GM19328 (cell line): ENCODE measurements around the gene ATF6.

ENCODE experiments used
- ATAC-seq: cut with Tn5 transposase; IDR thresholded peaks from one replicate; pipeline ENCODE4 v1.9.1; 2021; ENCODE audit warnings: mild to moderate bottlenecking, moderate library complexity; ENCODE audit not compliant: unreplicated experiment

ATF6 gene

DNA sequence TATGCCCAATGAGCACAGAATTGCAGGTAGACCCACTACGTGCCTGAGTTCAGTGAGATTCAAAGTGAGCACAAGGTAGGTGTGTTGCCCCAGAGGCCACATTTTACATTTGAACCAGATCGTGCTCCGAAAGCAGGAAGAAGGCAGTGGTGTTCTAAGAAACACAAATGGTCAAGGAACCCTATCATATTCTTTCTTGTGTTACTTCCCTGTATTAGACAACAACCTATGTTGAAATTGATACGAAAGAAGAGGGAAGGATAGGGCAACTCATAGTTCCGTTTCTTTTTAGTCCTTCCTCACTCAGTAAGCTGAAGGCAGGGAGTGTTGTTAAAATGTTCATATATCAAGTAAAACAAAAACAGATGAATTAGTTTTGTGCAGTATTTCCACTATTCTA, 223.7 kb downstream of the ATF6 start:
- no peak for ATAC-seq

DNA sequence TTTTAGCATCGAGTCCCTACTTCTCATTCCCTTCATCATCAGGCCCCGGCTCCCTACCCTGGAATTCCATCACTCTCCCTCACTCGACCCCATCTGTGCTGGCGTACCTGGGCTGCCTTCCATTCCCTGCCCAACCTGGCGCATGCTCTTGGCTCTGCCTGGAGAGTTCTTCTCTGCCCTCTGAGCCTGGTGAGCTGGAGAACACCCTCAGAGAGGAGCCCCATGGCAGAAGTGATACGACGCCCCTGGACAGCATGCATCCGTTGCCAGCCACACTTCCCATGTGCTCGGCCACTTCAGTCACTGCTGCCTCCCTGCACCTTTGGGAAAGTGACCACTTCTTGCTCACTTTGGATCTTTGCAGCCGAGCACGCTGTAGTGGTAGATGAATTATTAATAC, 227.5 kb downstream of the ATF6 start:
- no peak for ATAC-seq

DNA sequence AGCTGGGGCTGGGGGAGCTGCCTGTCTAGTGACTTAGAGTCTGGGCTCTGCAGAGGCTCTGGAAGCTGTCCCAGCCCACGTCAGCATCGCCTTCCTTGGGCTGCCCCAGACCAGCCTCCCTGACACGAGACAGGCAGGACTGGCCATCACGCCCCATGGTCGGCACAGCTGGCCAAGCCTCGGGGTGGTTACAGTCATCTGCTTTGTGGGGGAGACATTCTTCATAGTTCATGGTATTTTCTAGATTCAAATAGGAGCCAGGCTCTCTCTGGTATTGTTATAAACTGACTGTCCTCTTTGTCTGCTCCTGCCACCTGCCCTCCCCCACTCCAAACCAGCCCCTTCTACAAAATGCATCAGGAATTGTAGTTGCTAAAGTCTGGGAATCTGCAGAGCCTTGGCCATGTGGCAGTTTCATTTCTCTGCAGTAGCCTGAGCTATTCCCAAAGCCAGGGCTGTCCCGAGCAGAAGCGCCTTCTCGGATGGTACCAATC, 228.1 kb downstream of the ATF6 start:
- no peak for ATAC-seq

DNA sequence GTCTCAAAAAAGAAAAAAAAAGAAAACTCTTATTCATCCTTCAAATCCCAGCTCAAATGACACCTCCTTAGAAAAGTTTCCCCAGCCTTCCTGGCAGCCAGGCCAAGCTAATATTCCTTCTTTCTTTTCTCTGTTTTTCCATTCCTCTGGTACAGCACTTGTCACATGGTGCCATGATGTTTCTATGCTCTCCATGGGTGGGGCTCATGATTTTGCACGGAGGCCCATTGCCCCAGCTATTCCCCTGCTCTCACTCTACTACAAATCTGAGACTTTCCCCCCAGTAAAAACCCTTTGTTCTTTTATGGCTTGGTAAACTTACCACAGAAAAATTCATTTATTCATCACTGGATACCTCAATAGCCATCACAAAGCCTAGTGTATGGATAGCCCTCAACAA, 231.0 kb downstream of the ATF6 start:
- no peak for ATAC-seq

DNA sequence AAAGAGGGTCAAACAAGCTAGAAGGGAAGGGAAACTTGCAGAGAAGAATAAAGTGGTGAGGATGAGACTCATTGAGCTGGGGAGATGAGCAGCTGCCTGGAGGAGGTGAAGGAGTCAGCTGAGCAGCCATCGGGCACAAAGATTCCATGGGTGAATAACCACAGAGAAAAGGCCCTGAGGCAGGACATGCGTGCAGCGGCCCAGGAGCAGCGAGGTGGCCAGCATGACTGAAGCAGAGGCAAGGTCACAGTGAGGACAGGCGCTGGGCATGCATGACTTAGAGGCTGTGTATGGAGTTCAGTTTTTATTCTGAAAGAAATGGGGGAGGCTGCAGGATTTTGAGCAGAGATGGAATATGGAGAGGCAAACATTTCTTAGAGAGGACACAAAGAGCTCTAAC, 232.7 kb downstream of the ATF6 start:
- ATAC-seq, result no peak

DNA sequence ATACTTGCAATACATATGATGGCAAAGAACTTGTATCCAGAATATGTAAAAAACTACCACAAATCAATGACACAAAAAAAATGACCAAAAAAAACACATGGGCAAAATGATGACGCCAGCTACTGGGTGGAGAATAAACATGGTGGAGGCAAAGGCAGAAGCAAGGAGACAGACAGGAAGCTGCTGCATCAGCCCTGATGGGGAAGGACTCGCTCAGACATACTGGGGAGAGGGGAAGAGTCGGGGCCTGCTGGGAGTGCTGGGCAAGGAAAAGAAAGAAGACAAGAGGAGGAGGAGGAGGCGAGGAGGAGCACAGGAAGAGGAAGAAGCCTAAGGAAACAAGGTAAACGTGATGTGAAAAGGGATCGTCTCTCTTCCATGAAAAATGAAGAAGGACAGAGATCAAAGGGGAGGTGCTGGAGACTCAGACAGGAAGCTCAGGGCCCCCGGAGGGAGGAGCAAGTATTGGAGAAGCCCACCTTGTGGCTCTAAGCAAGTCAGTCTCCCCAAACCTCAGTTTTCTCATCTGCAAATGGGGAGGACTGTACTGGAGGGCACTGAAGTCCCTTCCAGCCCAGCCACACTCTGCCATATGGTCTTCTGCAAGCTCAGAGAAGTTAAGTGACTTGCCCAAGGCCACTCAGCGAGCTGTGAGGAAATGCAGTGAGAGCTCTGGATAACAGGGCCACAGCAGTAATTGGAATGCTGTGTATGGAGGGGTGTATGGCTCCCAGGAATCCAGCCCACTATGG, 233.4 kb downstream of the ATF6 start:
- no peak for ATAC-seq

DNA sequence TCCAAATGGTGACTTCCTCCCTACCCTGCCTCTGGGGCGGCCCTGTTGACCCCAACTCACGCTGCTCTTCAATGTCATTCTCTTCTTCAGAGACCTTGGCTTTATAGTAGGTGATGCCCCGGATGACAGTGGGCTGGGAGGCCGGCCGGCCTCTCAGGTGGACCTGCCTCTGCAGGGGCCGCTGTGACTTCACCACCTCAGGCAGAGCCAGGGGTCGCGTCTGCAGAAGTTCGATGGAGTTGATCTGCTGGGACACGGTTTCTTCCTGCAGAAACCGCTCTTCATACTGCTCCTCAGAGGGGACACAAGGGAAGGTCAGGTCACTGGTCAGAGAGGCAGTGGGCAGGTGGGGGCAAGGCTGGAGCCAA, 233.9 kb downstream of the ATF6 start:
- no peak for ATAC-seq

DNA sequence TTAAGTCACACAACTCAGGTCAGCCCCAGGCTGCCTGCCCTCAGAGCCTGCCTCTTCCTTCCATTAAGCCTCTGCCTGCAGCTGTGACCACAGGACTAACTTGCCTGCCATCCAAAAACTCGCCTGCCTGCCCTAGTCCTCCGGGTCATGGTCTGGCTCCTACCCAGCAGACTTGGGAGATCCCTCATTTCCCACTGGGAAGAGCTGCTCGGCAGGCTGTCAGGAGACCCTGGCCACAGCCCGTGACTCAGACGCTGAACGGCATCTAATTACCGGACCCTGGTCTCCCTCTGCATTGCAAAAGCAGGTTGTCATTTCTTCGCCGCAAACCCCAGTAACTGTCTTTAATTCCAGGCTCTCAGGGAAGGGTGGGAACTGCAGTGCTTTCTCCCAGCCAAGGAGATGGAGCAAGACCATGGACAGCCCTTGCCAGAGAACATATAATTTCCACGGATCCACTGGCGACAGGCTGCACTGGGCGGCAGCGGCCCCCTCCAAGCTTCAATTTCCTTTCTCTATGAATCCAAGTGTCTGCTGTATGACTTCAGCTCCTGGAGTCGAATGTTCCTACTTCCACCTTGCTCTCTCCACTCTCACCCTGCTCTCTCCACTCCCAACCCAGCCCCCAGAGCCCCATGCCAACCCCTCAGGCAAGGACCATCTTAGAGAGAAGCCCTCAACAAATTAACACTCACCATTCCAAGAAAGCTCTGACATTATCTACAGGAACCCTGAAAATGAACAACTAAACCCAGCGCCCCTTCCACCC, 237.1 kb downstream of the ATF6 start:
- no peak for ATAC-seq

DNA sequence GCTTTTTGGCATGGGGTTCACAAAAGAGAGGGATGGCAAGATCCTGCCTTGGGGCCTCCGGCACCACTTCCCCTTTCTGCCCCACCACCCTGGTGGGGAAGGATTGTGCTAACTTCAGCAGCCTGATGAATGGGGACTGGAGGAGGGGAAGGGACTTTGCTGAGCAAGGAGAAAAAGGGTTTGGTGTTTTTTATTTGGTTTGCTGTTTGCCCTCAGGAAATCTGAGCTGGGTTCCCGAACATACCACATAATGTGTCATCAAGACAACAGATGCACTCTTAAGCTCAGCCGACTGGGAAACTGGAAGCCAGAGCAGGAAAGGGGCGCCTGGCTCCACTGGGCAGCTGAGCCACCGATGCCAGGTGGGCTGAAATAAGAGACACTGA, 237.7 kb downstream of the ATF6 start:
- no peak for ATAC-seq

DNA sequence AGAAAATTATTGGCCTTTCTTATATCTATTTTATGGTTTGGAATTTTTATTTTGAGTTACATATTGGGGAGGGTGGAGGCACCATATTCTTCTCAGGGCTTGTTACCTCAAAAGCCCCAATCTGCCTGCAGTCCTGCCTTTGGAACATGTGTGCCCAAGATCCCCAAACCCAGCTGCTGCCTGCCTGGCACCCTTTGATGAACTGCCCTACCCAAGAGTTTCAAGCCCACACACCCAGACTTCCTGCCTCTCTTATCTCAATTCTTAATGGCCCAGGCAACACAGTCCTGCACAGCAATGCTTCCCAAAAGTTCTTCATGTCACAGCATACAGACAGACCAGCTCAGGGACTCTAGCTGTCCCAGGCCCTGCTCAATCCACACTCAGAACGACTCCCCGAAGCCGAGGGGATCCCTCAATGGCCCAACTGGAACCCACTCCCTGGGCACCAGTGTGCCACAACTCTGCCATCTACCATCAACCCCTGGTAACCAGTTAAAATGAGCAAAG, 238.4 kb downstream of the ATF6 start:
- ATAC-seq, result no peak

DNA sequence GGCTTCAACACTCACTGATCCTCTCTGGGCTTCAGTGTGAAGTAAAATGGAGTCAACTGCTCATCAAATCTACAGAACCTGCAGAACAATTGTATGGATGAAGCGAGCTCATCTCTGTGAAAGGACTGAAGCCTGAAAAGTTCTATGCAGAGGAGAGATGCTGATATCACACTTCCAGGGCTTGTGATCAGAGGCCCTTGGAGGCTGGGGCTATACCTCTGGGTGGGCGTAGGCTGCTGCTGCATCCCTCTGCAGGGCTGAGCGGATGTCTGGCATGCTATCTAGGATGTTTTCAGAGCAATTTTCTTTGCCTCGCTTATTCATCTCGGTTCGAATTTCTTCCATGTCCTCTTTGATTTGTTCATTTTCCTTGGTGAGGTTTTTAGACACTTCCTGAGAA, 240.0 kb downstream of the ATF6 start:
- ATAC-seq, result no peak

DNA sequence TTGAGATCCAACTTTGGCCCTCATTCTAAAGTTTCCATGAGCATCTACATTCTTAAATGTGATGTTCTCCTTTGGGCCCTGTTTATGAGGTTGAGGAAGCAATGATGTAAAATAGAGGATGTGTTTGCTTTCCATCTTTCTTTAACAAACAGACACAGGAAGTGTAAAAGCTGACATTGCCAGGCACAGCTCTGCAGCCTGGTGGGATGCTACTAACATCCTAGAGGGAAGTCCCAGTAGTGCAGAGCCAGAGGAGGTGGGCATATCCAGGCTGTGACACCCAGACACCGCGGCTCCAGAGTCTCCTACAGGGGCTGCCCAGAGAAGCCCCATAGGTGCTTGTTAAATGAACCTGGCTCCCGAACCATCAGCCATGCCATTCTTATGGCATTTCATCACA, 241.3 kb downstream of the ATF6 start:
- ATAC-seq, result no peak

DNA sequence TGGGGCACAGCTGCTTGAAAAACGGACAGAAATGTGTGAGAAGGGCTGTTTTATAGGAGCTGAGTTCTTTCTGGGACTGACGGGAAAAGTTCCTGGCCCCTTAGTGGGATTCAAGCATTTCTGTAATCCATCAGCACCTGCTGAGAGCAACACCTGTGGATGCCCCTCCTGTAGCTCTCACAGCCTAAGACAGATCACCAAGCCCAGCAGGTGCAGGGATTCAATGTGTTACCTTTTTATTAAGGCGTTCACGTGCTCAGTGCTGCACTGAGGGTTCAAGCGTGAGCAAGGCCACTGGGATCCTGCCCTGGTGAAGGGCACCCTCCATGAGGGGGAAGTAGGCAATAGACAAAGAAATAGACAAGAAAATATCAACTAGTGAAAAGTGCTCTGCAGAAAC, 242.7 kb downstream of the ATF6 start:
- no peak for ATAC-seq

DNA sequence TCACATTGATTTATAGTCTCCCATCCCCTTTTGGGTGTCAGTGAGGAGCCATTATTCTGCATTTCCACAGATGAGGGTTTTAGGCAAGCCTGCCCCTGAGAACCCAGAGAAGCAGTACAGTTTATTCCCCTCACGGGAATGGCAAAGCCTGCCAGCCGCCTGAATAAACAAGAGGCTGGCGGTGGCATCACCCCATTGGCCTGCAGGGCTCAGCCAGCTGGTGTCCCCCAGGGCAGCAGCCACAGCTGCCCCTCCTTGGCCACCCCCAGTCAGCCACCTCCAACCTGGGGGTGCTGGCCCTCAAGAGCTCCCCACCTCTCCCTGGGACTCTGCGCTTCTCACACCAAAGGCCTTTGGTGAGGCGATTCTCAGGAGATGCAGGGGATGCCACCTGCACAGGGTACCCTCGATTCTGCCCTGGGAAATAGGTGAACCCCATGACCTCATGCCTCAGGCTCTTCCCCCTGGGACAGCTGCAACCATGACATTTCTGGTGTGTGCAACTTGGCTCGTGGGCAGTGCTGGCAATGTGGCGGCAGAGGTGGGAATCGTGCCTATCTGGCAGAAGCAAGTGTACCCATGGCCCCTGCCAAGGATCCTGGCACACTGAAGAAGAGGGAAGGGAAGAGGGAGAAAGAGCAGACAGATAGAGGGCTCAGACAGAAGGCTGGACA, 243.5 kb downstream of the ATF6 start:
- ATAC-seq, result no peak

DNA sequence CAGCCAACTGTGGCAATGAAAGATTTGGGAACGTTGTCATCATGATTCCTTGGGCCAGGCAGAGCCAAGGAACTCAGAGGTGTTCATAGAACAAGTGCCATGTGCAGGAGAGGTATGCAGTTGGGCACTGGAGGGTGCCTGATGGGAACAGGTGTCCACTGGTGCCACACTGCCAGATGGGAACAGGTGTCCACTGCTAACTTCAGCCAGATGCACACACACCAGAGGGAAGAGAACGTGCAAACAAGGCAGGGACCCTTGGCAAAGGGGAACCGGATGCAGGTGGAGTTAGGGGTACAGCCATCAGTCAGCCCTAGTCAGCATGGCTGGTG, 244.0 kb downstream of the ATF6 start:
- ATAC-seq, result no peak

DNA sequence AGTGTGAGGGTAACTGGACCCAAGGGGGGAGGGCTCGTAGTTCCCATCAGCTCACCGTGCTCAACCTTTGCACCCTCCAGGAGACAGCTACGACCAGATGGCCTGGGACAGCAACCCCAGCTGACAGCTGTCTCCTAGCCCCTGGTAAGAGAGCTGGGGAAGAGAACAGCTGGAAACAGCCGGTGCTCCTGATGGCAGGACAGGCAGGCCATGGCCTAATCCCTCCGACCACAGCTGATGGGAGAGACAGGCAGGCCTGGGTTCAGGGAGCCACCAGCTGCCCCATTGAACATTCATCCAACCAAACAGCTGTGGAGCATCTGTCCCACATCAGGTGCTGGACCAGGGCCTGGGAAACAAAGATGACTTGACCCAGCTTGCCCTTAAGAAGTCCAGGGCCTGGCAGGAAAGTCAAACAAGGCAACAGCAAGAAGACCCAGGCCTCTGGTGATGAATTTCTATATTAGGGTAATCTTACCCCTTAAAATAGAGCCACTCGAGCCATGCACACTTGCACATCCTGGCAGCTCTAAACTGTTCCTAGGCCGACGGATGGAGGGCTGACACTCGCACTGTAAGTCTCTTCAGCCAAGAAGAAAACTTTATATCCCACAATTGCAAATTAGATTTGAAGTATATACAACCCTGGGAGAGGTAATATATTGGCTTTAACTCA, 245.4 kb downstream of the ATF6 start:
- ATAC-seq, result no peak

DNA sequence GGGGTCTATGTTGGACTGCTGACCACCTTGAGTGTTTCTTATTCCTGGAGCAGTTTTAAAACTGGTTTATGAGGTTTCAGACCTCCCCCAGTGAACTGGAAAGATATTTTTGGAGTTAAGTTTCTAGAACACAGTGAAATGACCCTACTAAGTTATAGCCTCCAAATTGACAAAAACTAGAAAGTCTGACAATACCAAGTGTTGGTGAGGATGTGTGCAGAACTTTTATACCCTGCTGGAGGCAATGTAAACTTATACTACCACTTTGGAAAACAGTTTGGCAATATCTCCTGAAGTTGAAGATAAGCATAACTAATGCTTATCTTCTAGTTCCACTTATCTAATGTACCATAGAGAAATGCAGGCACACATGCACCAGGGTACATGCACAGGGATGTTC, 247.2 kb downstream of the ATF6 start:
- no peak for ATAC-seq
